NCI-H774 (cell line): ENCODE data around the gene LLGL1.

ENCODE experiments used
- DNase-seq: peaks from one replicate; lab custom pipeline; 2025; lab: John Stamatoyannopoulos, UW

Gene LLGL1

DNA sequence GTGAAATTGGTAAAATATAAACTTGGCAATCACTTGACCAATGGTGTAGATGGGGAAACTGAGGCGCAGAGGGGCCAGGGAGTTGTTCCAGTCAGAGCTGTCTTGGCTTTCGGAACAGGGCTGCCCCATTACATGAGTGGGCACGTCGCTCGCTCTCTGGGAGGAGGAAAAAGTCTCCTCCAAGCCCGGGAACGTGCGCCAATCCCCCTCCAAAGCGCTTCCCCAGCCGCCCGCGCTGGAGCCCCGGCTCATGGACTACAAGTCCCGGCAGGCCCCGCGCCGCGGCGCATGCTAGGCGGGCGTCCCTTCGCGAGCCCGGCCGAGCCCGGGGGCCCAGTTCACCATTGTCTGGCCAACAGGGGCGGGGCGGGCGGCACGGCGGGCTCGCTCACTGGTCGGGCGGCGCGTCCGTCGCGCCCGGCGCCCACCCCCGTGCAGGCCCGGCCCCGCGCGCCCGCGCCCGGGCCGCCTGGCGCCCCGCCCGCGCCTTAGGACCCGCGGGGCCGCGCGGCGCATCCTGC is at the start of gene LLGL1:
Gene LLGL1 (plus strand): TSS at position 515 of the 521 bp plus-strand sequence. CDS start 48 bp downstream, outside the sequence.
- peak; percentile 83 for DNase-seq

GRCh38 chr17:18176176-18176575 is 49.3 kb upstream of the LLGL1 start:
- no peak for DNase-seq

- DNase-seq: no peak
Observed at GRCh38 chr17:18177133-18177532, 48.3 kb upstream of the LLGL1 start.

- no peak for DNase-seq
Observed at GRCh38 chr17:18177722-18178121, 47.7 kb upstream of the LLGL1 start.

DNA sequence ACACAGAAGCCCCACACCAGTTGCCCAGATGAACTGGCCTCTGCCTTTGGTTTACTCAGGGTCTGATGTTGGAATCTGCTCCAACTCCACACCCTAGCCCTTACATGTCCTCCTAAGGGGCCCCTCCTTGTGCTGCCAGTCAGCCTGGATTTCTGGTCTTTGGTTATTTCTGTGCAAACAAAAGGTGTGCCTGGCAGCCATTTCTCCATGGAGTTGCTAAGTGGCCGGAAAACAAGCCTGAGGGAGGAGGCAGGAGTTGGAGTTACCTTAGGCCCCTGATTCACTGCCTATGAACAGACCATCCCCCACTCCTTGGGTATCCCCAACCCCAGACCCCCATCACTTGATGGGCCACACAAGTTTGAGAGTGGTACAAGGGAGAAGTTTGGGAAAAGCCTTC is 46.2 kb upstream of the LLGL1 start:
- DNase-seq: no peak

DNA sequence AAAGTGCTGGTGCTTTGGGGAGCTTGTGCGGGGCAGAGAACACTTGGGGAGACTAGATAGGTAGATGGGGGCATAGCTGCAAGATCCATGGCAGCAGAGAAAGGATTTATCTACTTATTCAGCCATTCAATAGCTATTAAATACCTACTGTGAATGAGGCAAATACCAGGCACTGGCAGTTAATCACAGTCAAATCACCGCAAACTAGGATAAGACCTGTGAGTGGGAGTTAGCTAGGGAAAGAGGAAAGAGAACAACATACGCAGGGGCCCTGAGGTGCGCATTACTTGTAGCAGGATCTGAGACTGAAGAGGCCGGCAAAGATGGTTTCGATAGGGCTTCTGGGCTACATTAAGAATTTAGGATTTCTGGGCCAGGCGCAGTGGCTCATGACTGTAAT is 45.6 kb upstream of the LLGL1 start:
- DNase-seq: no peak

- no peak for DNase-seq
Observed at GRCh38 chr17:18181358-18181757, 44.1 kb upstream of the LLGL1 start.

DNA sequence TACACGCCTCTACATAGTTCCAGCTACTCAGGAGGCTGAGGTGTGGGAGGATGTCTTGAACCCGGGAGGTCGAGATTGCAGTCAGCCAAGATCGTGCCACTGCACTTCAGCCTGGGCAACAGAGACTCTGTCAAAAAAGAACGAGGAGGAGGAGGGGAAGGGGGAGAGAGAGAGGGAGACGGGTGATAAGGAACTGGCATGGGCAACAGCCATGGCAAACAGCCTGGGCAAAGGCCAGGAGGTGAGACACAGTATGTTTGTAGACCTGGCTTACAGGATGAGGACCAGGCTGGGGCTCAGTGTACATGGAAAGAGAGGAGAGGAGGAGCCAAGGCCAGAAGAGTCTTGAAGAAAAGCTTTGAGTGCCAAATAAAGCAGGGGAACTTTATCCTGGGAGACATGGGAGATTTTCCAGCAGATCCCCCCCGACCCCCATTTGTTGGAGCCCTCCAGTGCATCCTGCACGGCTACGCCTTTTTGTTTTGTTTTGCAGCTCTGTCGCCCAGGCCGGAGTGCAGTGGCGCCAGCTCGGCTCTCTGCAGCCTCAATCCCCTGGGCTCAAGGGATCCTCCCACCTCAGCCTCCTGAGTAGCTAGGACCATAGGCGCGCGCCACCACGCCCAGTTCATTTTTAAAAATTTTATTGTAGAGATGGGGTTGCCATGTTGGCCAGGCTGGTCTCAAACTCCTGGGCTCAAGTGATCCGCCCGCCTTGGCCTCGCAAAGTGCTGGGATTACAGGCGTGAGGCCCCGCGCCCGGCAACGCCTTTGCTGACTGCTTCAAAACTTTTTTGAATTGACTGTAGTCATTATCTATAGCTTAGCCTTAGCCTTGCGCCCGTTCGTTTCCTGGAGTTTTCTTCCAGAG is 43.1 kb upstream of the LLGL1 start:
- DNase-seq: no peak

DNA sequence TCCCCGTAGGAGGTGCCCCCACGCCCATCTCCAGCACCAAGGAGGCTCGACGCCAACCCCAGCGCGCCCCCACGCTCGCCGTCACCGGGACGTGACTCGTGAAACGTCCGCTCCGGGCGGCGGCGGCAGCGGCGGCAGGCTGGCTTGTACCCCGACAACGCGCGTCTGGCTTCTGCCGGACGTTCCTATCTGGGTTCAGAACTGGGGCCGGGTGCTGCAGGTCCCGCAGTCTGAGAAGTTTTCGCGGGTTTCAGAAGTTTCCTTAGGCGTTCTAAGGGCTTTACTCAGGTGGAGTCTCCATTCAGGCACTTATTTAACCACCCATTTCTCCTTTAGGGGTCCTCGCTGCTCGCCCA is 42.5 kb upstream of the LLGL1 start:
- DNase-seq: peak; percentile 35

GRCh38 chr17:18183334-18184142 is 41.9 kb upstream of the LLGL1 start, which contains the start of gene ALKBH5:
ALKBH5 (plus strand) TSS chr17:18183828; CDS start chr17:18184244, 416 bp downstream.
- peak; percentile 86 for DNase-seq

GRCh38 chr17:18184143-18185031 is 41.0 kb upstream of the LLGL1 start:
- no peak for DNase-seq

- DNase-seq: no peak
Observed at GRCh38 chr17:18185391-18185790, 40.0 kb upstream of the LLGL1 start.

GRCh38 chr17:18185832-18186626 is 39.4 kb upstream of the LLGL1 start:
- DNase-seq: no peak

GRCh38 chr17:18186627-18186982 is 38.8 kb upstream of the LLGL1 start:
- no peak for DNase-seq

- DNase-seq: no peak
Observed at GRCh38 chr17:18187226-18187625, 38.2 kb upstream of the LLGL1 start.

- DNase-seq: no peak
Observed at GRCh38 chr17:18187821-18188761, 37.3 kb upstream of the LLGL1 start.

DNA sequence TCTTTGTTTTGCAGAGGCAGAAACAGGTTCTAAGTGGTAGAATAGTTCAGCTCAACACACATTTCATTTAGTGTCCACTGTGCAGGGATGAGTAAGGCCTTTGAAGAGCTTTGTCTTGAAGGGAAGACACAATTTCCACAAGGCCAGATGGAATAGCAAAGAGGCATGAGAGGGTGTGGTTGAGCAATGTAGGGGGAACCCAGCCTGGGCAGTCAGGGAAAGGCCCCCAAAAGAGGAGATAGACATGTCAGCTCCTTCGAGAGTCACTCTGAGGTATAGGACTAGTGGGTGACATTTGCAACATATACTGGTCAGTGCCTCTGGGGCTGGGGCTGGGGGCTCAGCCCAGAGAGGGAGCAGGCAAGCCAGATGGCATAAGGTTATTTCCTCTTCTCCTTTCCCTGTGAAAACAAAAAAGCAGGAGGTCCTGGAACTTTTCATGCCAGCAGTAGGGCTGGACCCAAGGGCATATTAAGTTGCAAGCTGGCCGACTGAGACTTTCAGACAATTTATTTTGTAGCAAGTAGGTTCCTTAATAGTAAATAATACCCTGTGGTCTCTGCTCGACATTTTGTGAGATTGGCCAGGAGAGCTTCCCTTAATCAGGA is 34.7 kb upstream of the LLGL1 start:
- no peak for DNase-seq

DNA sequence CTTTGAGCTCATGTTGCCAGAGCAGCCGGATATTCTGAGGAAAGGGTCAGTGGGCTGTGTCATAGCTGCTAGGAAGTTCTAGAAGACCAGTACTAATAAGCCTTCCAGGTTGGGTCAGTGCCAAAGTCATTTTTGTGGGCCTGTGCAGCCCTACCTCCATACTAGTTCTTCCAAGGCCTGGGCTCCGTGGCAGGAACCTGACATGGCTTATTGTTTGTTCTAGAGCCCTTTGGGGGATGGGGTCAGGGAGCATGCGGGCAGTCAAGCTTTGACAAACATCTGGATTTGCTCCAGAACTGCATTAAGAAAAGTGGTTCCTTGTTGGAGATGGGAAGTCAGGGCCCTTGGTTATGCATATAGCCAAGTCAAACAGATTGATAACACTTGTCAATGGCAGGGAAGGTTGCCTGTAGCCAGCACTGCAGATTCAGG is 34.2 kb upstream of the LLGL1 start:
- no peak for DNase-seq

GRCh38 chr17:18191967-18192366 is 33.5 kb upstream of the LLGL1 start:
- DNase-seq: no peak
